Esophagus squamous epithelium (tissue), 4 donors: ENCODE data around the gene CBLL2.

Source experiments
- POLR2A ChIP-seq, 4 donors: fragments of 450-650 bp; IDR thresholded peaks; one replicate each; pipeline ENCODE4 v1.6.1; 2017; ENCODE audit warnings: antibody characterized with exemption in 4 of 4, mild to moderate bottlenecking in 4 of 4, moderate library complexity in 3 of 4
- TF ChIP-seq, protein P1 (sequence below), 6 experiments: fragments of 450-650 bp in 4 of 6; fragments of 200-600 bp in 2 of 6; sonication (generic) in 2 of 6; IDR thresholded peaks; one replicate each; pipeline ENCODE4 v1.5.1; 2016 to 2019; ENCODE audit warnings: antibody characterized with exemption in 6 of 6, mild to moderate bottlenecking in 4 of 6, moderate library complexity in 4 of 6

DNA sequence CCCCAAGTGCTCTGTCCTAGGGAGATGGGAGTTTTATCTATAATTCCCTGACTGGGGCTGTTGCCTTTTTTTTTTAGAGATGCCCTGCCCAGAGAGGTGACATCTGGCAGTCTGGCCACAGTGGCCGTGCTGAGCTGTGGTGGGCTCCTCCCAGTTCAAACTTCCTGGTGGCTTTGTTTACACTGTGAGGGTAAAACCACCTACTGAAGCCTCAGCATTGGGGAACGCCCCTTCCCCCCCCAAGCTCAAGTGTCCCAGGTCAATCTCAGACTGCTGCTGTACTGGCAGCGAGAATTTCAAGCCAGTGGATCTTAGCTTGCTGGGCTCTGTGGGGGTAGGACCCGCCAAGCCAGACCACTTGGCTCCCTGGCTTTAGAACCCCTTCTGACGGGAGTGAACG lies 38.3 kb upstream of the CBLL2 start:
- TF ChIP-seq, protein P1, sequence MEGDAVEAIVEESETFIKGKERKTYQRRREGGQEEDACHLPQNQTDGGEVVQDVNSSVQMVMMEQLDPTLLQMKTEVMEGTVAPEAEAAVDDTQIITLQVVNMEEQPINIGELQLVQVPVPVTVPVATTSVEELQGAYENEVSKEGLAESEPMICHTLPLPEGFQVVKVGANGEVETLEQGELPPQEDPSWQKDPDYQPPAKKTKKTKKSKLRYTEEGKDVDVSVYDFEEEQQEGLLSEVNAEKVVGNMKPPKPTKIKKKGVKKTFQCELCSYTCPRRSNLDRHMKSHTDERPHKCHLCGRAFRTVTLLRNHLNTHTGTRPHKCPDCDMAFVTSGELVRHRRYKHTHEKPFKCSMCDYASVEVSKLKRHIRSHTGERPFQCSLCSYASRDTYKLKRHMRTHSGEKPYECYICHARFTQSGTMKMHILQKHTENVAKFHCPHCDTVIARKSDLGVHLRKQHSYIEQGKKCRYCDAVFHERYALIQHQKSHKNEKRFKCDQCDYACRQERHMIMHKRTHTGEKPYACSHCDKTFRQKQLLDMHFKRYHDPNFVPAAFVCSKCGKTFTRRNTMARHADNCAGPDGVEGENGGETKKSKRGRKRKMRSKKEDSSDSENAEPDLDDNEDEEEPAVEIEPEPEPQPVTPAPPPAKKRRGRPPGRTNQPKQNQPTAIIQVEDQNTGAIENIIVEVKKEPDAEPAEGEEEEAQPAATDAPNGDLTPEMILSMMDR (IDR thresholded peaks at IDR 0.05): no peak
- no peak for TF ChIP-seq POLR2A (IDR thresholded peaks at IDR 0.05)
